ENCODE measurements around the gene NPLOC4.
"Not testable (repeated sequence)": the region's sequence is repeated elsewhere in the genome, so short reads cannot be mapped to it uniquely, and the experiment has no call there.

NPLOC4 gene

GRCh38 chr17:81676906-81677305 lies 40.0 kb upstream of the NPLOC4 start:
- no peaks in the 10 kb centered on the region for H3K27me3 ChIP-seq (ENCODE audit: control insufficient read depth in 2 of 2, insufficient read depth in 2 of 2, low read length in 2 of 2)
- no peaks in the 10 kb centered on the region for H3K9me3 ChIP-seq (ENCODE audit: control insufficient read depth in 2 of 2, low read length in 2 of 2)
- no peak overlapping the region for H3K9ac ChIP-seq (ENCODE audit: low read depth in 1 of 2, low read length in 2 of 2)
- H3K4me3 ChIP-seq (ENCODE audit: low read length in 2 of 2), result no peak overlapping the region
- no peak overlapping the region for H3K27ac ChIP-seq (ENCODE audit: low read depth in 2 of 2, low read length in 2 of 2)
- H3K4me1 ChIP-seq (ENCODE audit: control insufficient read depth in 2 of 2, insufficient read depth in 2 of 2, low read length in 2 of 2), result no peaks in the 10 kb centered on the region
- H3K36me3 ChIP-seq (ENCODE audit: control insufficient read depth in 2 of 2, insufficient read depth in 2 of 2, low read length in 2 of 2), result peaks cover 16 to 17% of the 10 kb centered on the region in 2 donors

- not testable (repeated sequence) for H3K27me3 ChIP-seq (ENCODE audit: control insufficient read depth in 2 of 2, insufficient read depth in 2 of 2, low read length in 2 of 2); H3K27ac ChIP-seq (ENCODE audit: low read depth in 2 of 2, low read length in 2 of 2); H3K9me3 ChIP-seq (ENCODE audit: control insufficient read depth in 2 of 2, low read length in 2 of 2); H3K4me1 ChIP-seq (ENCODE audit: control insufficient read depth in 2 of 2, insufficient read depth in 2 of 2, low read length in 2 of 2); H3K4me3 ChIP-seq (ENCODE audit: low read length in 2 of 2); H3K9ac ChIP-seq (ENCODE audit: low read depth in 1 of 2, low read length in 2 of 2)
- H3K36me3 ChIP-seq (ENCODE audit: control insufficient read depth in 2 of 2, insufficient read depth in 2 of 2, low read length in 2 of 2), result peaks cover 23 to 25% of the 10 kb centered on the region in 2 donors
These were observed 38.8 kb upstream of the NPLOC4 start for GRCh38 chr17:81675515-81676221.

GRCh38 chr17:81673561-81674258 lies 36.8 kb upstream of the NPLOC4 start:
- Histone ChIP-seq H3K27me3 (ENCODE audit: control insufficient read depth in 2 of 2, insufficient read depth in 2 of 2, low read length in 2 of 2) (no peaks in the 10 kb centered on the region), H3K36me3 (ENCODE audit: control insufficient read depth in 2 of 2, insufficient read depth in 2 of 2, low read length in 2 of 2) (peaks cover 23 to 35% of the 10 kb centered on the region in 2 donors), H3K9me3 (ENCODE audit: control insufficient read depth in 2 of 2, low read length in 2 of 2) (no peaks in the 10 kb centered on the region), H3K27ac (ENCODE audit: low read depth in 2 of 2, low read length in 2 of 2) (no peak overlapping the region), H3K4me3 (ENCODE audit: low read length in 2 of 2) (no peak overlapping the region), H3K9ac (ENCODE audit: low read depth in 1 of 2, low read length in 2 of 2) (no peak overlapping the region), H3K4me1 (ENCODE audit: control insufficient read depth in 2 of 2, insufficient read depth in 2 of 2, low read length in 2 of 2) (no peaks in the 10 kb centered on the region)

GRCh38 chr17:81672954-81673353 lies 36.0 kb upstream of the NPLOC4 start:
- Histone ChIP-seq H3K9ac (ENCODE audit: low read depth in 1 of 2, low read length in 2 of 2) (no peak overlapping the region), H3K36me3 (ENCODE audit: control insufficient read depth in 2 of 2, insufficient read depth in 2 of 2, low read length in 2 of 2) (peaks cover 23 to 35% of the 10 kb centered on the region in 2 donors), H3K27ac (ENCODE audit: low read depth in 2 of 2, low read length in 2 of 2) (no peak overlapping the region)

GRCh38 chr17:81672504-81672903 lies 35.6 kb upstream of the NPLOC4 start:
- Histone ChIP-seq H3K27ac (ENCODE audit: low read depth in 2 of 2, low read length in 2 of 2) (no peak overlapping the region), H3K27me3 (ENCODE audit: control insufficient read depth in 2 of 2, insufficient read depth in 2 of 2, low read length in 2 of 2) (no peaks in the 10 kb centered on the region), H3K4me1 (ENCODE audit: control insufficient read depth in 2 of 2, insufficient read depth in 2 of 2, low read length in 2 of 2) (peaks cover 0 to 2% of the 10 kb centered on the region in 2 donors), H3K4me3 (ENCODE audit: low read length in 2 of 2) (no peak overlapping the region), H3K9me3 (ENCODE audit: control insufficient read depth in 2 of 2, low read length in 2 of 2) (no peaks in the 10 kb centered on the region), H3K9ac (ENCODE audit: low read depth in 1 of 2, low read length in 2 of 2) (no peak overlapping the region), H3K36me3 (ENCODE audit: control insufficient read depth in 2 of 2, insufficient read depth in 2 of 2, low read length in 2 of 2) (peaks cover 23 to 35% of the 10 kb centered on the region in 2 donors)

More at GRCh38 chr17:81672954-81673353, 36.0 kb upstream of the NPLOC4 start:
- H3K4me1 ChIP-seq (ENCODE audit: control insufficient read depth in 2 of 2, insufficient read depth in 2 of 2, low read length in 2 of 2), result peaks cover 0 to 2% of the 10 kb centered on the region in 2 donors
- H3K9me3 ChIP-seq (ENCODE audit: control insufficient read depth in 2 of 2, low read length in 2 of 2), result no peaks in the 10 kb centered on the region
- no peaks in the 10 kb centered on the region for H3K27me3 ChIP-seq (ENCODE audit: control insufficient read depth in 2 of 2, insufficient read depth in 2 of 2, low read length in 2 of 2)
- H3K4me3 ChIP-seq (ENCODE audit: low read length in 2 of 2), result no peak overlapping the region

- no peak overlapping the region for H3K9ac ChIP-seq (ENCODE audit: low read depth in 1 of 2, low read length in 2 of 2)
- H3K27ac ChIP-seq (ENCODE audit: low read depth in 2 of 2, low read length in 2 of 2), result no peak overlapping the region
- H3K9me3 ChIP-seq (ENCODE audit: control insufficient read depth in 2 of 2, low read length in 2 of 2), result no peaks in the 10 kb centered on the region
- H3K4me1 ChIP-seq (ENCODE audit: control insufficient read depth in 2 of 2, insufficient read depth in 2 of 2, low read length in 2 of 2), result peaks cover 10 to 12% of the 10 kb centered on the region in 2 donors
- no peak overlapping the region for H3K4me3 ChIP-seq (ENCODE audit: low read length in 2 of 2)
- no peaks in the 10 kb centered on the region for H3K27me3 ChIP-seq (ENCODE audit: control insufficient read depth in 2 of 2, insufficient read depth in 2 of 2, low read length in 2 of 2)
- H3K36me3 ChIP-seq (ENCODE audit: control insufficient read depth in 2 of 2, insufficient read depth in 2 of 2, low read length in 2 of 2), result peaks cover 24 to 28% of the 10 kb centered on the region in 2 donors
These were observed 30.8 kb upstream of the NPLOC4 start for GRCh38 chr17:81667754-81668153.

- H3K9me3 ChIP-seq (ENCODE audit: control insufficient read depth in 2 of 2, low read length in 2 of 2), result no peaks in the 10 kb centered on the region
- H3K36me3 ChIP-seq (ENCODE audit: control insufficient read depth in 2 of 2, insufficient read depth in 2 of 2, low read length in 2 of 2), result peaks cover 12 to 16% of the 10 kb centered on the region in 2 donors
- peaks cover 10 to 12% of the 10 kb centered on the region in 2 donors for H3K4me1 ChIP-seq (ENCODE audit: control insufficient read depth in 2 of 2, insufficient read depth in 2 of 2, low read length in 2 of 2)
- no peaks in the 10 kb centered on the region for H3K27me3 ChIP-seq (ENCODE audit: control insufficient read depth in 2 of 2, insufficient read depth in 2 of 2, low read length in 2 of 2)
- peak within 1 kb of the TSS; percentile 82 to 95 for H3K4me3 ChIP-seq (ENCODE audit: low read length in 2 of 2)
- H3K9ac ChIP-seq (ENCODE audit: low read depth in 1 of 2, low read length in 2 of 2), result peak within 1 kb of the TSS; percentile 90 to 92
- H3K27ac ChIP-seq (ENCODE audit: low read depth in 2 of 2, low read length in 2 of 2), result peak within 1 kb of the TSS; percentile 75 to 91
These were observed 29.7 kb upstream of the NPLOC4 start, which contains the start of the genes CCDC137 and OXLD1 for GRCh38 chr17:81666342-81667191. TSS of gene CCDC137 (plus strand) at chr17:81666737. CDS start at chr17:81666767, 30 bp downstream. TSS of gene OXLD1 (minus strand) at chr17:81666605. CDS start at chr17:81666577, 28 bp downstream.

GRCh38 chr17:81666092-81666341 lies 29.1 kb upstream of the NPLOC4 start:
- Histone ChIP-seq H3K4me1 (ENCODE audit: control insufficient read depth in 2 of 2, insufficient read depth in 2 of 2, low read length in 2 of 2) (peaks cover 10 to 12% of the 10 kb centered on the region in 2 donors), H3K4me3 (ENCODE audit: low read length in 2 of 2) (peak overlapping the region; percentile 82 to 95), H3K27me3 (ENCODE audit: control insufficient read depth in 2 of 2, insufficient read depth in 2 of 2, low read length in 2 of 2) (no peaks in the 10 kb centered on the region), H3K9me3 (ENCODE audit: control insufficient read depth in 2 of 2, low read length in 2 of 2) (no peaks in the 10 kb centered on the region), H3K27ac (ENCODE audit: low read depth in 2 of 2, low read length in 2 of 2) (peak overlapping the region; percentile 75 to 91), H3K9ac (ENCODE audit: low read depth in 1 of 2, low read length in 2 of 2) (peak overlapping the region; percentile 90 to 92), H3K36me3 (ENCODE audit: control insufficient read depth in 2 of 2, insufficient read depth in 2 of 2, low read length in 2 of 2) (peaks cover 7 to 11% of the 10 kb centered on the region in 2 donors)

- no peaks in the 10 kb centered on the region for H3K27me3 ChIP-seq (ENCODE audit: control insufficient read depth in 2 of 2, insufficient read depth in 2 of 2, low read length in 2 of 2)
- H3K4me1 ChIP-seq (ENCODE audit: control insufficient read depth in 2 of 2, insufficient read depth in 2 of 2, low read length in 2 of 2), result peaks cover 10 to 12% of the 10 kb centered on the region in 2 donors
- H3K4me3 ChIP-seq (ENCODE audit: low read length in 2 of 2), result peak overlapping the region; percentile 82 to 95
- H3K27ac ChIP-seq (ENCODE audit: low read depth in 2 of 2, low read length in 2 of 2), result peak overlapping the region; percentile 75 to 91
- no peaks in the 10 kb centered on the region for H3K9me3 ChIP-seq (ENCODE audit: control insufficient read depth in 2 of 2, low read length in 2 of 2)
- peaks cover 7 to 8% of the 10 kb centered on the region in 2 donors for H3K36me3 ChIP-seq (ENCODE audit: control insufficient read depth in 2 of 2, insufficient read depth in 2 of 2, low read length in 2 of 2)
- peak overlapping the region; percentile 90 to 92 for H3K9ac ChIP-seq (ENCODE audit: low read depth in 1 of 2, low read length in 2 of 2)
These were observed 28.5 kb upstream of the NPLOC4 start for GRCh38 chr17:81665205-81666091.

All from mucosa of rectum (tissue), 2 donors.